Adrenal gland (tissue), 12 donors: ENCODE results near the gene EPHA3. TPM values are rescaled to one million over a fixed set of nuclear protein-coding genes. Genes with fewer than 3 reads are reported as not detected.

Experiments
- DNase-seq, 7 donors: peaks; one replicate each; pipeline ENCODE4 v3.0.0-alpha.2; 2019 to 2020
- H3K27ac ChIP-seq, 5 donors: fragments of 200-600 bp; sonication (generic) in 4 of 5; 1 replicate in 3 of 5; 2 replicates in 2 of 5; pipeline versions ENCODE4 v1.5.1 to v1.8.0; 2016 to 2020; ENCODE audit warnings: mild to moderate bottlenecking in 1 of 5
- H3K27me3 ChIP-seq: fragments of 200-600 bp; 2 replicates; pipeline ENCODE4 v1.8.0; 2021
- H3K36me3 ChIP-seq, 2 donors: fragments of 200-600 bp; replicated peaks in 1 of 2; 1 replicate in 1 of 2; 2 replicates in 1 of 2; pipeline versions ENCODE4 v1.5.1 to v1.8.0; 2018 to 2022
- H3K4me1 ChIP-seq, 2 donors: fragments of 200-600 bp; replicated peaks in 1 of 2; 1 replicate in 1 of 2; 2 replicates in 1 of 2; pipeline versions ENCODE4 v1.5.1 to v1.8.0; 2018 to 2021
- H3K4me3 ChIP-seq, 4 donors: fragments of 200-600 bp; sonication (generic) in 3 of 4; one replicate each; pipeline ENCODE4 v1.5.1; 2016 to 2018
- H3K9me3 ChIP-seq, 3 donors: fragments of 200-600 bp; sonication (generic) in 1 of 3; replicated peaks in 1 of 3; 1 replicate in 2 of 3; 2 replicates in 1 of 3; pipeline versions ENCODE4 v1.5.1 to v1.8.0; 2016 to 2021
- POLR2A ChIP-seq, 2 donors: fragments of 450-650 bp; IDR thresholded peaks; one replicate each; pipeline ENCODE4 v1.6.1; 2017; ENCODE audit warnings: antibody characterized with exemption in 2 of 2, mild to moderate bottlenecking in 2 of 2, moderate library complexity in 1 of 2
- WGBS, 4 donors: extraction: QIAGEN DNeasy Blood & Tissue Kit in 2 of 4; methylation state at CpG; one replicate each; pipeline versions ENCODE4 v1.1.5 to v1.1.7; 2013 to 2017; 5-methylcytosine and 5-hydroxymethylcytosine counted together
- intact Hi-C, 2 donors: fragments of 100-400 bp; cut with DNase I; formaldehyde crosslinking; loops; one replicate each; pipeline versions ENCODE4 v1.14.1 to v1.15.0; 2022 to 2023
- polyA plus RNA-seq, 3 donors: library from polyadenylated mRNA; stranded (reverse); fragments of 200-250 nt in 2 of 3; fragments of 350-450 nt in 1 of 3; fragmentation: Illumina TruSeq in 1 of 3; extraction: RNeasy Lipid Tissue Mini Kit (QIAGEN cat#74804) in 1 of 3; gene quantifications; one replicate each; pipeline ENCODE4 v1.2.3, GENCODE V29; 2013 to 2014
- total RNA-seq, 9 donors: library from RNA; depleted of rRNA in 4 of 9; stranded (reverse); fragments of >200 nt in 4 of 9; fragments of 120-200 nt in 1 of 9; fragmentation: NEBNext Ultra II Directional in 1 of 9; extraction: Animal tissue kit (Norgen Biotek cat#: 25700) in 1 of 9; gene quantifications; one replicate each; pipeline versions ENCODE4 v1.1.0 to v1.2.4, GENCODE V29; 2013 to 2023
- TF ChIP-seq, protein P1 (sequence below), 6 experiments: fragments of 450-650 bp in 4 of 6; fragments of 200-600 bp in 2 of 6; sonication (generic) in 1 of 6; IDR thresholded peaks; 1 replicate in 5 of 6; 2 replicates in 1 of 6; pipeline versions ENCODE4 v1.5.1 to v1.8.0; 2016 to 2021; ENCODE audit warnings: antibody characterized with exemption in 6 of 6, mild to moderate bottlenecking in 2 of 6, moderate library complexity in 1 of 6
- donor health status: healthy with polysubstance abuse.
- donor health status: Bipolar disorder and iron deficiency.
- donor health status: DM: yes; HTN: yes; CAD: no.
- donor health status: DM: no; HTN: no; CAD: no.
- donor health status: DM: no; HTN: no; CAD: no.
- donor health status: DM: yes; HTN: yes; CAD: no.

The EPHA3 gene
- total and polyA plus RNA-seq, 12 donors: 0.17 to 5.1 (median 0.48) TPM

- intact Hi-C loops: no loop called here
- WGBS, 4 donors: 73 to 77% (median 75%) methylated on average over 1 of the region's 1 CpG
- TF ChIP-seq, protein P1, sequence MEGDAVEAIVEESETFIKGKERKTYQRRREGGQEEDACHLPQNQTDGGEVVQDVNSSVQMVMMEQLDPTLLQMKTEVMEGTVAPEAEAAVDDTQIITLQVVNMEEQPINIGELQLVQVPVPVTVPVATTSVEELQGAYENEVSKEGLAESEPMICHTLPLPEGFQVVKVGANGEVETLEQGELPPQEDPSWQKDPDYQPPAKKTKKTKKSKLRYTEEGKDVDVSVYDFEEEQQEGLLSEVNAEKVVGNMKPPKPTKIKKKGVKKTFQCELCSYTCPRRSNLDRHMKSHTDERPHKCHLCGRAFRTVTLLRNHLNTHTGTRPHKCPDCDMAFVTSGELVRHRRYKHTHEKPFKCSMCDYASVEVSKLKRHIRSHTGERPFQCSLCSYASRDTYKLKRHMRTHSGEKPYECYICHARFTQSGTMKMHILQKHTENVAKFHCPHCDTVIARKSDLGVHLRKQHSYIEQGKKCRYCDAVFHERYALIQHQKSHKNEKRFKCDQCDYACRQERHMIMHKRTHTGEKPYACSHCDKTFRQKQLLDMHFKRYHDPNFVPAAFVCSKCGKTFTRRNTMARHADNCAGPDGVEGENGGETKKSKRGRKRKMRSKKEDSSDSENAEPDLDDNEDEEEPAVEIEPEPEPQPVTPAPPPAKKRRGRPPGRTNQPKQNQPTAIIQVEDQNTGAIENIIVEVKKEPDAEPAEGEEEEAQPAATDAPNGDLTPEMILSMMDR (IDR thresholded peaks at IDR 0.05): no peak
- no peak for TF ChIP-seq POLR2A (IDR thresholded peaks at IDR 0.05)
These were observed 180.6 kb downstream of the EPHA3 start for GRCh38 chr3:89287902-89288508.

DNA sequence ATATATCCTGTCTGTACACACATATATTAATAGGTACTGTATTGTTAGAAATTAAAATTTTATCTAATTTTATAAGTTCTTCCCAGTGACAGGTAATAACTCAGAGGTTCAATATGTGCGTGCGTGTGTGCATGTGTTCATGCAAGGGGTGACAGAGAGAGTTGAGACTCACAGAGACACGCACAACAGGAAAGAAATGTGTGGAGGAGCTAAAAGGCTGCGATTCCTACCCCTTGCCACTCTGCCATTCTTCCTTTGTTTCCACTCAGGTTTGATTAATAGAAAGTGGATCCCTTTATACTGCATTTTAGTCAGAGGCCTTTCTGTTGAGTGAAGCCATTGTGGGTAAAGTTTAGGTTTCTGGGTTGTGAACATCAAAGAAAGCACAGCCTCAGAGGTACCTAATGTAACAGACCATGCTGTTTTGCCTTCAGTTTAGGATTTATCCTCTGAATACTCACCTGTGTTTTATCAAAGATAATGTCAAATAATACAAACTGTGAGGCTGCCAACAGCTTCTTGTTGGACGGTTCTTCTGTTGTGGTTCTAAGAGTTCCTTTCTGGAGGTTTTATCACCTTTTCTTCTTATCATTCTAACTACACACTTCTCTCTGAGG lies 182.3 kb downstream of the EPHA3 start:
- no peaks in the 10 kb centered on the region for H3K9me3 ChIP-seq
- no peaks in the 10 kb centered on the region for H3K27me3 ChIP-seq
- no peak for DNase-seq
- H3K27ac ChIP-seq: no peak overlapping the region
- TF ChIP-seq, protein P1 (IDR thresholded peaks at IDR 0.05): no peak
- TF ChIP-seq POLR2A (IDR thresholded peaks at IDR 0.05): no peak
- no peaks in the 10 kb centered on the region for H3K4me1 ChIP-seq
- WGBS, 4 donors: 70 to 80% (median 76%) methylated on average over 5 of the region's 5 CpGs
- intact Hi-C loops: no loop called here
- no peak overlapping the region for H3K4me3 ChIP-seq
- no peaks in the 10 kb centered on the region for H3K36me3 ChIP-seq

More at GRCh38 chr3:89287902-89288508, 180.6 kb downstream of the EPHA3 start:
- no peaks in the 10 kb centered on the region for H3K36me3 ChIP-seq
- no peak overlapping the region for H3K27ac ChIP-seq
- H3K4me3 ChIP-seq: no peak overlapping the region
- DNase-seq: no peak
- H3K4me1 ChIP-seq: no peaks in the 10 kb centered on the region
- no peaks in the 10 kb centered on the region for H3K27me3 ChIP-seq
- H3K9me3 ChIP-seq: no peaks in the 10 kb centered on the region

DNA sequence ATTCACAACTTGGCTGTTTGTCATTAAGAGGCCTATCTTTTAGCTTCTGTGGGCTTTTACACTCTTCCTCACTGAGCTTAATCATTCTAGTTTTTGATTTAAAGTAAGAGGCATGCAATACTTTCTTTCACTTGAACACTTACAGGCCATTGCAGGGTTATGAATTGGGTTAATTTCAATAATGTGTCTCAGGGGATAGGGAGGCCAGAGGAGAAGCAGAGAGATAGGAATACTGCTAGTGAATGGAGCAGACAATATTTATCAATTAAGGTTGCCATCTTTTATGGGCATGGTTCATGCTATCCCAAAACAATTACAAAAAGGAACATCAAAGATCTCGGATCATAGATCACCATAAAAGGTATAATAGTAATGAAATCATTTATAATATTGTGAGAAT lies 189.8 kb downstream of the EPHA3 start:
- TF ChIP-seq POLR2A (IDR thresholded peaks at IDR 0.05): no peak
- TF ChIP-seq, protein P1 (IDR thresholded peaks at IDR 0.05): no peak

GRCh38 chr3:89300526-89300925 lies 193.1 kb downstream of the EPHA3 start:
- intact Hi-C loops: no loop called here
- H3K4me3 ChIP-seq: no peak overlapping the region
- no peak for TF ChIP-seq POLR2A (IDR thresholded peaks at IDR 0.05)
- TF ChIP-seq, protein P1 (IDR thresholded peaks at IDR 0.05): no peak
- no peaks in the 10 kb centered on the region for H3K9me3 ChIP-seq
- peaks cover 3% of the 10 kb centered on the region for H3K27me3 ChIP-seq
- H3K27ac ChIP-seq: no peak overlapping the region
- WGBS, 4 donors: 48 to 60% (median 49%) methylated on average over 2 of the region's 2 CpGs
- no peaks in the 10 kb centered on the region for H3K36me3 ChIP-seq
- H3K4me1 ChIP-seq: no peaks in the 10 kb centered on the region
- DNase-seq: no peak

More for the DNA sequence above, 189.8 kb downstream of the EPHA3 start:
- H3K9me3 ChIP-seq: no peaks in the 10 kb centered on the region
- H3K4me3 ChIP-seq: no peak overlapping the region
- H3K27me3 ChIP-seq: peaks cover 3% of the 10 kb centered on the region
- no peak for DNase-seq
- no peaks in the 10 kb centered on the region for H3K36me3 ChIP-seq
- no peaks in the 10 kb centered on the region for H3K4me1 ChIP-seq
- intact Hi-C loops: no loop called here
- 46 to 71% (median 63%) methylated on average over 1 of the region's 1 CpG for WGBS, 4 donors
- no peak overlapping the region for H3K27ac ChIP-seq
